GM21529 (cell line): ENCODE results near the gene C6orf15.

Experiments used
- ATAC-seq: cut with Tn5 transposase; IDR thresholded peaks from one replicate; pipeline ENCODE4 v1.9.1; 2021; ENCODE audit not compliant: unreplicated experiment

The C6orf15 gene

GRCh38 chr6:31112478-31112877 is at the start of gene C6orf15:
Gene C6orf15 (minus strand): TSS chr6:31112575. CDS start chr6:31112555, 20 bp downstream.
- no peak for ATAC-seq

DNA sequence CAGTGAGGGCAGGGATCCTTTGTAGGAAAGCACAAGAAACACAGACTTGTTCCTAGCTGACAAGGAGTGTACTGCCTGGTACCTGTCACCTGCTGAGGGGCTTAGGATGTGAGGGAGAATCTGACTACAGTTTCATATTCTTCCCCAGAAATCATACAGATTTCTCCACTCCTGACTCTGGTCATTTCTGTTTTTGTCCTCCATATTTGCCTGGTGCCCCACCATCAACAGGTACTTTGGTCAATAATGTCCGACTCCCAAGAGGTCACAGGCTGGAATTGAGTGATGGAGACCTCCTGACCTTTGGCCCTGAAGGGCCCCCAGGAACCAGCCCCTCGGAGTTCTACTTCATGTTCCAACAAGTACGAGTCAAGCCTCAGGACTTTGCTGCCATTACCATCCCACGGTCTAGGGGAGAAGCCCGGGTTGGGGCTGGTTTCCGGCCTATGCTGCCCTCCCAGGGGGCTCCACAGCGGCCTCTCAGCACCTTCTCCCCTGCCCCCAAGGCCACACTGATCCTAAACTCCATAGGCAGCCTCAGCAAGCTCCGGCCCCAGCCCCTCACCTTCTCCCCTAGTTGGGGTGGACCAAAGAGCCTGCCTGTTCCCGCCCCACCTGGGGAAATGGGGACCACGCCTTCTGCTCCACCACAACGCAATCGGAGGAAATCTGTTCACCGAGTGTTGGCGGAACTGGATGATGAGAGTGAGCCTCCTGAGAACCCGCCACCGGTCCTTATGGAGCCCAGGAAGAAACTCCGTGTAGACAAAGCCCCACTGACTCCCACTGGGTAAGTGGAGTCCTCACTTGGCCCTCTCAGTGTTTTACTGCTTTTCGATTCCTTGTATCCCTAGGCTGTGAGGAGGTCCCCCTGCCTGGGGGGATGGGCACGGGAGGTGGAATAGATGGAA is 49.1 kb upstream of the C6orf15 start:
- no peak for ATAC-seq

DNA sequence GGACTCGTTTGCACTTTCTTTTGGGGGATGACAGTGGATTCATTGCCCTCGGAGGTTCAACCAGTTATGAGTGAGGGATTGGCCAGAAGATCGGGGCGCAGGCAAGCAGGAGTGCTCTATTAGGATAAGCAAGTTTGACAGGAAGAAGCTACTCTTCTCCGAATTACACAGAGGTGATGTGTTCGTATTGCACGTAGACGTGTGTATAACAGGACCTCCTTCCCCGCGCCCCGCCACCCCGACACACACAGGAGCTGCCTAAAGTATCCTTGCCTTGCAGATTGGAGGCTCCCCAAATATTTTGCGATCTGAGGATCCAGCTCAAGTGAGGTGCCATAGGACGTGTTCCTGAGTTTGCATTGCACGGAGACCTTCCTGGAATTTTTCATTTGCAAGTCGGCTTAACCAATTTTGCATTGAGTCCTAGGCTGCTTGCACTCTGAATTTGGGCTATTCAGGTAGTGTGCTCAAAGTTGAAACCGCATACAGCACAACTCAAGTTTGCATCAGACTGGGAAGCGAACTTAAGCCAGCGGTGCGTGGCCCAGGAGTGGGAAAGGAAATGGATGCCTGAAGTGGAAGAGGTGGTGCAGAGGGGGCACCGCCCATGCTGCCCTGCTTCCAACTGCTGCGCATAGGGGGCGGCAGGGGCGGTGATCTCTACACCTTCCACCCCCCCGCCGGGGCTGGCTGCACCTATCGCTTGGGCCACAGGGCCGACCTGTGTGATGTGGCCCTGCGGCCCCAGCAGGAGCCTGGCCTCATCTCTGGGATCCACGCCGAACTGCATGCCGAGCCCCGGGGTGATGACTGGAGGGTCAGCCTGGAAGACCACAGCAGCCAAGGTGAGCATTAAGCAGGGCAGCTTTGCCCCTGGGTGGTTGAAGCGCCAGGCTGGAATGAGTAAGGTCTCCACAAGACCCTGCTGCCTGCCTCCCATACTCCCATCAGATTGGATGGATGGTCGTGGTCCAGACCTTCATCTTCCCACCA is 46.8 kb upstream of the C6orf15 start:
- ATAC-seq: no peak

- peak; percentile 82 for ATAC-seq
Observed at GRCh38 chr6:31158140-31158862, 45.9 kb upstream of the C6orf15 start, which contains the start of gene TCF19. Gene TCF19 (plus strand): TSS chr6:31158589. CDS start chr6:31159470, 881 bp downstream.

- peak; percentile 14 for ATAC-seq
Observed at GRCh38 chr6:31157513-31158139, 45.3 kb upstream of the C6orf15 start, which contains the start of gene CCHCR1. Gene CCHCR1 (minus strand): TSS chr6:31157802. CDS start chr6:31157600, 202 bp downstream.

- ATAC-seq: no peak
Observed at GRCh38 chr6:31156641-31157040, 44.3 kb upstream of the C6orf15 start.

DNA sequence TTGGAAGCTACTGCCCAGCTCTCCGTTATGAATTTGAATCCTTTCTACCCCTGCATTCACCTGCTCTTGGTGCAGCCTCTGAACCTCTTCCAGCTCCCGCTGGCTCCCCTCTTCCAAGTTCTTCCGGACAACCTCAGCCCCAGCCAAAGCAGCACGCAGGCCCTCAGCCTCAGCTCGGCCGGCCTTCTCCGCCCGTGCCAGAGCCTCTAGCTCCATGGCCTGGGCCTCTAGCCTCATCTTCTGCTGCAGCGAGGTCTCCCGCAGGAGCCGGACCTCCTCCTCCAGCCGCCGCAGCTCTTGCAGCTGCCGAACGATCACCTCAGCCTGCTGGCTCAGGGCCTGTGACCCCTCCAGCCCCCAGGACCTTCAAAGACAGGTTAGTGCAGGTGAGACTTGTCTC is 42.1 kb upstream of the C6orf15 start:
- ATAC-seq: no peak

DNA sequence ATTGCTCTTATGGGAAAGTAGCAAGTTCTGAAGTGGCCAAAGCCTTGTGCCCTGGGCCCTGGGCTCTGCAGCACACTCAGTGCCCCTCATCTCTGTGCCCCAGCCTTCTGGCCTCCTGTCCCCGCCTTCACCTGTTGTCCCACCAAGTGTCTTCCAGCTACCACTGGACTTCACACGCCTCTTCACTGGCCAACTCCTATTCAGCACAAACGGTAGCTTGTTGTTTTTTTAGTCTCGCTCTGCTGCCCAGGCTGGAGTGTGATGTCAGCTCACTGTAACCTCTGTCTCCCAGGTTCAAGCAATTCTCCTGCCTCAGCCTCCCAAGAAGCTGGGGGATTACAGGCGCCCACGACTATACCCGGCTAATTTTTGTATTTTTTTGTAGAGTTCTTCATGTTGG is 40.4 kb upstream of the C6orf15 start:
- ATAC-seq: no peak

GRCh38 chr6:31149827-31150447 is 37.6 kb upstream of the C6orf15 start:
- ATAC-seq: no peak

GRCh38 chr6:31145386-31145785 is 33.0 kb upstream of the C6orf15 start:
- no peak for ATAC-seq

DNA sequence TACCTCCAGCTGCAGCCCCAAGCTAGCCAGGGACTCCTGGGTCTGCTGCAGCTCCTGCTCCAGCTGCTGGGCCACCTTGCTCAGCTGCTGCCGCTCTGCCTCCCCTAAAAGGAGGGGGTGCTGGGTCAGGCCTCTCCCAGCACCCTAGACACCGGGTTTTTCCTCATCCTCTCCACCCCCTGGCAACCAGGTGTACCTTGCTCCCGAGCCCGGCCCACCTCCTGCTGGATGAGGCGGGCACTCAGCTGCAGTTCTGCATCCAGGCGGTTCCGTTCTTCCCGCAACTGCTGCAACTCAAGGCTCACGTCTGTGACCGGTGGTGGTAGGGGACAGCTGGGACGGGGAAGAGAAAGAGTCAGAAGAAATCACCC is 32.6 kb upstream of the C6orf15 start:
- no peak for ATAC-seq

DNA sequence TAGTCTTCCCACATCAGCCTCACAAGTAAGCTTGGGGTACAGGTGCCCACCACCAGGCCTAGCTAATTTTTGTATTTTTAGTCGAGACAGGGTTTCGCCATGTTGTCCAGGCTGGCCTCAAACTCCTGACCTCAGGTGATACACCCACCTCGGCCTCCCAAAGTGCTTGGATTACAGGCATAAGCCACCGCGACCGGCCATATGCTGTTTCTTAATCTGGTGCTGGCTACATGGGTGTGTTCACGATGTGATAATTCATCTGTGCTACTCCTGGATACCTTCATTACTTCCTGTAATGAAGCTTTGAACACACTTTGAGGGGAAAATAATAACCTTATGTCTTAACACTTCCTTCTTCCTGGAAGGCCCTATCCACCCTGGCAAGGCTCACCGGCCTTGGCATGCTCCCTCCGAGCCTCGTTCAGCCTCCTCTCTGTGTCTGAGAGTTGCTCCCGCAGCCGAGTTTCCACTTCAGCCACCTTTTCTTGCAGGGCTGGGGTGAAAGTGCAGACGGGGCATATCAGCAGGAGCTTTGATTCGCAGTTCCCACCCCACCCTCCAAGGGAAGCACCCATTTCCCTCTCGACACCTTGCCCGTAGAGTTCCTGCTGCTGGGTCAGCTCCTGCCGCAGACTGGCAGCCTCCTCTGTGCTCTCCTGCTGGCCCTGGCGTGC is 32.1 kb upstream of the C6orf15 start:
- ATAC-seq: no peak

DNA sequence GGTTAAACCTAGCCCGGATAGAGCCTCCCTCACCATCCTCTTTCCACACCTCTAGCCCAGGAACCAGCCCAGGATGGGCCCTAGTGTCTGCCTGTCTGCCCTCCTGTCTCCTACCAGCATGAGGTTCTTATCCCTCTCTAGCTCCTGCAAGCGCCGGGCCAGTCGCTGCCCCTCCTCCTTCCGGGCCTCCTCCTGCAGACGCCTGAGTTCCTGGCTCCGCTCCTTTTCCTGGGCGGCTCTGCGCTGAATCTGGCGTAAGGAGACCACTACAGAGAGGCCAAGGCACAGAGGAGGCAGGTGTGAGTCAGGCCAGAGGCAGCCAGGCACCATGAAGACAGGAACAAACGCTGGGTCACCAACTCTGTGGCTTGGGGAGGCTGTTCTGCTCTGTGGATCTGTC is 30.8 kb upstream of the C6orf15 start:
- ATAC-seq: no peak

- no peak for ATAC-seq
Observed at GRCh38 chr6:31142361-31142761, 30.0 kb upstream of the C6orf15 start.

- no peak for ATAC-seq
Observed at GRCh38 chr6:31140643-31141042, 28.3 kb upstream of the C6orf15 start.

- no peak for ATAC-seq
Observed at GRCh38 chr6:31139599-31139998, 27.2 kb upstream of the C6orf15 start.

GRCh38 chr6:31138982-31139381 is 26.6 kb upstream of the C6orf15 start, which contains the start of gene PSORS1C2:
Gene PSORS1C2 (minus strand): TSS chr6:31139066. CDS start chr6:31139026, 40 bp downstream.
- no peak for ATAC-seq

DNA sequence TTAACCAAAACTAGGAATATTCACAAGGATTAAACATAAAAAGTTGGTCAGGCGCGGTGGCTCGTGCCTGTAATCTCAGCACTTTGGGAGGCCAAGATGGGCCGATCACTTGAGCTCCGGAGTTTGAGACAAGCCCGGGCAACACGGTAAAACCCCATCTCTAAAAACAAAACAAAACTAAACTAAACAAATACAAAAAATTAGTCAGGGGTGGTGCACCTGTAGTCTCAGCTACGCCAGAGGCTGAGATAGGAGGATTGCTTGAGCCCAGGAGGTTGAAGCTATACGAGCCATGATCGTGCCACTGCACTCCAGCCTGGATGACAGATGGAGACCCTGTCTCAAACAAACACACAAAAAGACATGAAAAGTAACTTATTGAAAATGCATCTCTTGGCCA is 23.3 kb upstream of the C6orf15 start:
- no peak for ATAC-seq

- ATAC-seq: no peak
Observed at GRCh38 chr6:31132806-31133205, 20.4 kb upstream of the C6orf15 start.
